Measurements from ENCODE around the gene DTNA. TPM values are rescaled to one million over a fixed set of nuclear protein-coding genes. Genes with fewer than 3 reads are reported as not detected.

Gene DTNA
- total RNA-seq, 1 experiment from 2014 or later = 9.6 TPM

GRCh38 chr18:34932363-34932762 is 222.3 kb downstream of the DTNA start:
- no peaks in the 10 kb centered on the region for H3K27me3 ChIP-seq (ENCODE audit: insufficient read depth, low read length)
- no peak for DNase-seq (ENCODE audit: low read depth, low spot score)
- H3K9ac ChIP-seq (ENCODE audit: low read length) = no peak overlapping the region
- TF ChIP-seq SIN3A (IDR thresholded peaks at IDR 0.05; ENCODE audit: low read depth) (no peak), ZBTB33 (IDR thresholded peaks at IDR 0.05; ENCODE audit: extremely low read depth, insufficient replicate concordance, low read length) (no peak), RAD21 (IDR thresholded peaks at IDR 0.05; ENCODE audit: low read depth) (no peak), CEBPB (IDR thresholded peaks at IDR 0.05; ENCODE audit: low read depth) (no peak), MAX (IDR thresholded peaks at IDR 0.05) (no peak), ATF3 (IDR thresholded peaks at IDR 0.05) (no peak), EZH2phosphoT487 (IDR thresholded peaks at IDR 0.05; ENCODE audit: borderline replicate concordance) (no peak), POLR2A (IDR thresholded peaks at IDR 0.05; ENCODE audit: borderline replicate concordance, extremely low read depth, insufficient read depth, insufficient read length) (no peak), ZNF274 (IDR thresholded peaks at IDR 0.05; ENCODE audit: low read depth, low read length) (no peak)
- ChIA-PET CTCF (no interaction called here), POLR2A (no interaction called here), RAD21 (ENCODE audit: low non-redundant PET in 1 of 2, low total read pairs in 2 of 2, uncharacterized antibody in 2 of 2, unreplicated experiment in 2 of 2) (no interaction called here)
- no peak overlapping the region for H3K4me2 ChIP-seq (ENCODE audit: low read length)
- no peak overlapping the region for H3K27ac ChIP-seq (ENCODE audit: low read depth, low read length)
- ATAC-seq = no peak
- H3K36me3 ChIP-seq (ENCODE audit: control insufficient read depth in 1 of 2, insufficient read depth in 2 of 2, low read length in 2 of 2) = no peaks in the 10 kb centered on the region
- peaks cover 19 to 25% of the 10 kb centered on the region in 2 experiments; a peak in 3 of 4 replicates for H3K4me1 ChIP-seq (ENCODE audit: control insufficient read depth in 1 of 2, insufficient read depth in 2 of 2, low read length in 2 of 2)
- no peak overlapping the region for H3K4me3 ChIP-seq (replicated peaks in 1 of 2; ENCODE audit: low read depth in 1 of 2, low read length in 2 of 2)
- no peaks in the 10 kb centered on the region for H3K9me3 ChIP-seq (ENCODE audit: control insufficient read depth in 1 of 2, insufficient read depth in 1 of 2, low read depth in 1 of 2, low read length in 2 of 2)
- no peaks in the 10 kb centered on the region for H4K20me1 ChIP-seq (ENCODE audit: insufficient read depth)
- no TSS peak for BruUV-seq (replicated peaks)
- no peak overlapping the region for H2AFZ ChIP-seq (ENCODE audit: low read depth, low read length, poor library complexity, severe bottlenecking)
- no peaks in the 10 kb centered on the region; the same call in 1 of the 2 replicates for H3K9me2 ChIP-seq (ENCODE audit: insufficient read depth)
- intact Hi-C loops (cut with micrococcal nuclease) = no loop called here
- H3K79me2 ChIP-seq (ENCODE audit: insufficient read depth, low read length) = no peaks in the 10 kb centered on the region

Measured in HCT116 (cell line).